H7 (cell line): ENCODE measurements around the gene TC2N. TPM values are rescaled to one million over a fixed set of nuclear protein-coding genes. Genes with fewer than 3 reads are reported as not detected.

Source experiments
- DNase-seq: peaks from one replicate; pipeline ENCODE4 v3.0.0; 2012
- H3K27me3 ChIP-seq: 2 replicates; pipeline ENCODE4 v1.6.0; 2011; ENCODE audit warnings: mild to moderate bottlenecking, low read length; ENCODE audit not compliant: control insufficient read depth, insufficient read depth
- H3K36me3 ChIP-seq: replicated peaks from 2 replicates; pipeline ENCODE4 v1.5.1; 2011; ENCODE audit warnings: low read length; ENCODE audit not compliant: control insufficient read depth, insufficient read depth
- H3K4me3 ChIP-seq: 2 replicates; pipeline ENCODE4 v1.5.1; 2011; ENCODE audit warnings: low read depth, mild to moderate bottlenecking, control low read depth, low read length, moderate library complexity; ENCODE audit not compliant: insufficient read depth
- total RNA-seq: library from RNA; depleted of rRNA; stranded (reverse); fragments of >200 nt; shearing (Covaris generic); gene quantifications from 2 replicates; pipeline ENCODE4 v1.2.3, GENCODE V29; 2014; rRNA removed

Gene TC2N
- total RNA-seq, 1 experiment from 2014 or later: 6.7 TPM

- Histone ChIP-seq H3K4me3 (no peak overlapping the region), H3K27me3 (no peaks in the 10 kb centered on the region), H3K36me3 (no peaks in the 10 kb centered on the region)
- no peak for DNase-seq
Measured at GRCh38 chr14:91729756-91730155, 137.6 kb downstream of the TC2N start.

Other genes starting within 250 kb of the TC2N start
- 0.35 and 0.41 TPM in 2 replicates for gene CATSPERB, start 135.4 kb downstream of the TC2N start, total RNA-seq
- gene FBLN5, start 80.2 kb upstream of the TC2N start, total RNA-seq: 1.4 and 2.3 TPM in 2 replicates
- gene TRIP11, start 172.5 kb upstream of the TC2N start, total RNA-seq: 12.1 and 23.3 TPM in 2 replicates
- gene ATXN3, start 239.0 kb upstream of the TC2N start, total RNA-seq: 18.9 and 31.5 TPM in 2 replicates